Measurements from ENCODE around the gene COL4A2. TPM values are rescaled to one million over a fixed set of nuclear protein-coding genes. Genes with fewer than 3 reads are reported as not detected.

Gene COL4A2
- total and polyA plus RNA-seq, 2 donors (not counting 1 experiment from before 2014, with no cell fraction given) = 0.17 TPM; not detected in 1

GRCh38 chr13:110372676-110373075 is 65.6 kb downstream of the COL4A2 start:
- Mint-ChIP-seq H3K27me3 (peaks cover 29% of the 10 kb centered on the region), H3K9me3 (ENCODE audit: insufficient read depth) (no peaks in the 10 kb centered on the region), H3K27ac (no peak overlapping the region), H3K4me3 (no peak overlapping the region), H3K4me1 (peaks cover 2% of the 10 kb centered on the region)
- Histone ChIP-seq H3K79me2 (ENCODE audit: control insufficient read depth, insufficient read depth, low read length) (no peaks in the 10 kb centered on the region), H3K27me3 (replicated peaks in 1 of 4; ENCODE audit: control extremely low read depth in 1 of 4, control insufficient read depth in 3 of 4, insufficient read depth in 4 of 4, low read length in 3 of 4) (peaks cover 0 to 4% (median 0%) of the 10 kb centered on the region in 4 experiments), H2AFZ (ENCODE audit: insufficient read depth, low read depth, low read length, poor library complexity, severe bottlenecking) (no peak overlapping the region), H3K9ac (ENCODE audit: low read length) (no peak overlapping the region), H3K9me3 (ENCODE audit: control extremely low read depth in 1 of 3, control insufficient read depth in 2 of 3, insufficient read depth in 1 of 3, low read length in 2 of 3) (no peaks in the 10 kb centered on the region), H4K20me1 (ENCODE audit: control insufficient read depth, insufficient read depth, low read length, poor library complexity, severe bottlenecking) (no peaks in the 10 kb centered on the region), H3K4me2 (replicated peaks; ENCODE audit: low read depth, low read length, poor library complexity, severe bottlenecking) (no peak overlapping the region), H3K36me3 (replicated peaks in 1 of 2; ENCODE audit: control extremely low read depth in 1 of 2, control insufficient read depth in 1 of 2, extremely low read depth in 1 of 2, insufficient read depth in 2 of 2, low read length in 1 of 2) (no peaks in the 10 kb centered on the region), H3K27ac (ENCODE audit: low read length in 2 of 2) (no peak overlapping the region), H3K4me1 (ENCODE audit: control insufficient read depth in 2 of 2, insufficient read depth in 2 of 2, low read length in 2 of 2) (no peaks in the 10 kb centered on the region), H3K4me3 (ENCODE audit: control extremely low read depth in 1 of 5, extremely low read depth in 1 of 5, insufficient read depth in 1 of 5, low read depth in 2 of 5, low read length in 4 of 5) (no peak overlapping the region)
- TF ChIP-seq CTCF (IDR thresholded peaks at IDR 0.05) (no peak), EZH2 (IDR thresholded peaks at IDR 0.05; ENCODE audit: borderline replicate concordance, insufficient read depth, low read depth, low read length, poor library complexity, severe bottlenecking) (no peak)
- no peak for DNase-seq
- ChIA-PET CTCF (no interaction called here), POLR2A (no interaction called here)
- intact Hi-C loops (cut with micrococcal nuclease) = no loop called here
- ATAC-seq (ENCODE audit: low read depth) = no peak

GRCh38 chr13:110373617-110374016 is 66.5 kb downstream of the COL4A2 start:
- Histone ChIP-seq H3K79me2 (ENCODE audit: control insufficient read depth, insufficient read depth, low read length) (no peaks in the 10 kb centered on the region), H3K27me3 (replicated peaks in 1 of 4; ENCODE audit: control extremely low read depth in 1 of 4, control insufficient read depth in 3 of 4, insufficient read depth in 4 of 4, low read length in 3 of 4) (peaks cover 0 to 4% (median 0%) of the 10 kb centered on the region in 4 experiments), H2AFZ (ENCODE audit: insufficient read depth, low read depth, low read length, poor library complexity, severe bottlenecking) (no peak overlapping the region), H3K36me3 (replicated peaks in 1 of 2; ENCODE audit: control extremely low read depth in 1 of 2, control insufficient read depth in 1 of 2, extremely low read depth in 1 of 2, insufficient read depth in 2 of 2, low read length in 1 of 2) (no peaks in the 10 kb centered on the region), H4K20me1 (ENCODE audit: control insufficient read depth, insufficient read depth, low read length, poor library complexity, severe bottlenecking) (no peaks in the 10 kb centered on the region), H3K9ac (ENCODE audit: low read length) (no peak overlapping the region), H3K4me1 (ENCODE audit: control insufficient read depth in 2 of 2, insufficient read depth in 2 of 2, low read length in 2 of 2) (no peaks in the 10 kb centered on the region), H3K9me3 (ENCODE audit: control extremely low read depth in 1 of 3, control insufficient read depth in 2 of 3, insufficient read depth in 1 of 3, low read length in 2 of 3) (no peaks in the 10 kb centered on the region), H3K27ac (ENCODE audit: low read length in 2 of 2) (no peak overlapping the region), H3K4me2 (replicated peaks; ENCODE audit: low read depth, low read length, poor library complexity, severe bottlenecking) (no peak overlapping the region), H3K4me3 (ENCODE audit: control extremely low read depth in 1 of 5, extremely low read depth in 1 of 5, insufficient read depth in 1 of 5, low read depth in 2 of 5, low read length in 4 of 5) (no peak overlapping the region)
- TF ChIP-seq CTCF (IDR thresholded peaks at IDR 0.05) (no peak), EZH2 (IDR thresholded peaks at IDR 0.05; ENCODE audit: borderline replicate concordance, insufficient read depth, low read depth, low read length, poor library complexity, severe bottlenecking) (no peak)
- DNase-seq = no peak
- Mint-ChIP-seq H3K27me3 (peaks cover 29% of the 10 kb centered on the region), H3K4me3 (no peak overlapping the region), H3K9me3 (ENCODE audit: insufficient read depth) (no peaks in the 10 kb centered on the region), H3K4me1 (peaks cover 2% of the 10 kb centered on the region), H3K27ac (no peak overlapping the region)
- ChIA-PET CTCF (no interaction called here), POLR2A (no interaction called here)
- intact Hi-C loops (cut with micrococcal nuclease) = no loop called here
- ATAC-seq (ENCODE audit: low read depth) = no peak
- WGBS (ENCODE audit: insufficient coverage) = 90% methylated on average over 9 of the region's 9 CpGs

All from B cell (primary cell).